Trophoblast cell (in vitro differentiated cells and primary cell): Measurements from ENCODE around the gene ZNF831.

Experiments used
- DNase-seq, 2 donors: peaks; one replicate each; pipeline ENCODE4 v3.0.0-alpha.2; 2016
- H2AFZ ChIP-seq: 2 replicates; pipeline ENCODE4 v1.6.1; 2013; ENCODE audit warnings: low read length, moderate library complexity, mild to moderate bottlenecking; ENCODE audit not compliant: insufficient read depth, poor library complexity
- H2AK5ac ChIP-seq: 2 replicates; pipeline ENCODE4 v1.6.1; 2013; ENCODE audit warnings: mild to moderate bottlenecking, low read length
- H2BK120ac ChIP-seq: 2 replicates; pipeline ENCODE4 v1.6.1; 2013; ENCODE audit warnings: low read length, mild to moderate bottlenecking, moderate library complexity; ENCODE audit not compliant: insufficient read depth, poor library complexity
- H2BK12ac ChIP-seq: 2 replicates; pipeline ENCODE4 v1.6.1; 2013; ENCODE audit warnings: mild to moderate bottlenecking, low read length, moderate library complexity
- H2BK5ac ChIP-seq: 2 replicates; pipeline ENCODE4 v1.6.1; 2013; ENCODE audit warnings: low read length, low read depth, moderate library complexity, mild to moderate bottlenecking; ENCODE audit not compliant: poor library complexity
- H3K14ac ChIP-seq: 2 replicates; pipeline ENCODE4 v1.6.1; 2013; ENCODE audit warnings: mild to moderate bottlenecking, low read length
- H3K18ac ChIP-seq: 2 replicates; pipeline ENCODE4 v1.6.1; 2013; ENCODE audit warnings: mild to moderate bottlenecking, low read length
- H3K23ac ChIP-seq: 2 replicates; pipeline ENCODE4 v1.6.1; 2013; ENCODE audit warnings: low read length
- H3K27ac ChIP-seq: 2 replicates; pipeline ENCODE4 v1.5.1; 2013; ENCODE audit warnings: low read depth, mild to moderate bottlenecking, inconsistent platforms, low read length, moderate library complexity
- H3K27me3 ChIP-seq: 2 replicates; pipeline ENCODE4 v1.6.1; 2013; ENCODE audit warnings: inconsistent platforms, mild to moderate bottlenecking, low read length, moderate library complexity; ENCODE audit not compliant: insufficient read depth
- H3K36me3 ChIP-seq, 2 experiments: 1 replicate in 1 of 2; 2 replicates in 1 of 2; pipeline ENCODE4 v1.6.1; 2013; ENCODE audit warnings: low read length in 2 of 2, mild to moderate bottlenecking in 2 of 2, moderate library complexity in 1 of 2; ENCODE audit not compliant: insufficient read depth in 2 of 2, control insufficient read depth in 1 of 2
- H3K4ac ChIP-seq: 2 replicates; pipeline ENCODE4 v1.6.1; 2013; ENCODE audit warnings: low read depth, mild to moderate bottlenecking, low read length, moderate library complexity
- H3K4me1 ChIP-seq, 2 experiments: 1 replicate in 1 of 2; 2 replicates in 1 of 2; pipeline ENCODE4 v1.6.1; 2013; ENCODE audit warnings: low read length in 2 of 2, mild to moderate bottlenecking in 2 of 2, moderate library complexity in 1 of 2; ENCODE audit not compliant: insufficient read depth in 2 of 2, control insufficient read depth in 1 of 2
- H3K4me2 ChIP-seq: 2 replicates; pipeline ENCODE4 v1.6.1; 2013; ENCODE audit warnings: inconsistent platforms, mild to moderate bottlenecking, low read length, moderate library complexity
- H3K4me3 ChIP-seq: 2 replicates; pipeline ENCODE4 v1.5.1; 2013; ENCODE audit warnings: mild to moderate bottlenecking, low read depth, low read length, inconsistent platforms
- H3K79me1 ChIP-seq: one replicate; pipeline ENCODE4 v1.6.1; 2013; ENCODE audit warnings: low read length
- H3K79me2 ChIP-seq: 2 replicates; pipeline ENCODE4 v1.6.1; 2013; ENCODE audit warnings: low read length, mild to moderate bottlenecking; ENCODE audit not compliant: control insufficient read depth, insufficient read depth, poor library complexity
- H3K9ac ChIP-seq: 2 replicates; pipeline ENCODE4 v1.6.1; 2013; ENCODE audit warnings: mild to moderate bottlenecking, low read length
- H3K9me3 ChIP-seq: 2 replicates; pipeline ENCODE4 v1.6.1; 2013; ENCODE audit warnings: low read depth, mild to moderate bottlenecking, control low read depth, inconsistent platforms, low read length; ENCODE audit not compliant: insufficient read depth
- H4K12ac ChIP-seq: 2 replicates; pipeline ENCODE4 v1.6.1; 2013; ENCODE audit warnings: low read depth, mild to moderate bottlenecking, low read length, moderate library complexity
- H4K8ac ChIP-seq: 2 replicates; pipeline ENCODE4 v1.6.1; 2013; ENCODE audit warnings: low read depth, mild to moderate bottlenecking, low read length, moderate library complexity
- H4K91ac ChIP-seq: one replicate; pipeline ENCODE4 v1.6.1; 2013; ENCODE audit warnings: low read depth, mild to moderate bottlenecking, low read length, moderate library complexity
- WGBS: extraction: QIAGEN DNeasy Blood & Tissue Kit; methylation state at CpG from one replicate; pipeline ENCODE4 v1.1.7; 2013; ENCODE audit warnings: missing lambda C conversion rate; ENCODE audit not compliant: insufficient read length, insufficient coverage; ENCODE audit errors: extremely low coverage; 5-methylcytosine and 5-hydroxymethylcytosine counted together

ZNF831 gene

DNA sequence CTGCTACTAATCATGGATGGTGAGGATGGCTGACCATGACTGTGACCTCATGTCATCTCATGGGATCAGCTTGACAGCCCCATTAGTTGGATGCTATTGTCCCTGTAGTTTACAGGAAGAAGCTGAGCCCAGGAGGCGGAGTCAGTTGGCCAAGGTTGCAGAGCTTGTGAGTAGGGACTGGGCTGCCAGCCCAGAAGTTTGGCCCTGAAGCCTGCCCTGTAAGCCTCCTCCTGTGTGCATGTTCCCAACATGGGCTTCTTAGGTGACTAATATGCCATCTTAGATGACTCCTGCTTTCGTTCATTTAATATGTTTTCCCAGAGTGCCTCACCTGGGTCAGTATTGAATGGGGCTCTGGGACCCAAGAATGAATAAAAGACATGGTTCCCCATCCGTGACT lies 143.6 kb downstream of the ZNF831 start:
- peaks cover 2% of the 10 kb centered on the region for H3K9me3 ChIP-seq
- H2BK5ac ChIP-seq = no peak overlapping the region
- H3K23ac ChIP-seq = no peak overlapping the region
- peaks cover 0 to 5% of the 10 kb centered on the region in 2 experiments for H3K4me1 ChIP-seq
- H3K14ac ChIP-seq = no peak overlapping the region
- H3K79me1 ChIP-seq = no peaks in the 10 kb centered on the region
- no peak overlapping the region for H3K9ac ChIP-seq
- no peak overlapping the region for H2BK12ac ChIP-seq
- H2AFZ ChIP-seq = no peak overlapping the region
- no peak overlapping the region for H4K12ac ChIP-seq
- H2BK120ac ChIP-seq = no peak overlapping the region
- H3K4me2 ChIP-seq = no peak overlapping the region
- H3K79me2 ChIP-seq = no peaks in the 10 kb centered on the region
- no peaks in the 10 kb centered on the region for H3K36me3 ChIP-seq
- no peak overlapping the region for H3K18ac ChIP-seq
- H4K8ac ChIP-seq = no peak overlapping the region
- H3K27me3 ChIP-seq = peaks cover 15% of the 10 kb centered on the region
- no peak for DNase-seq
- no peak overlapping the region for H2AK5ac ChIP-seq
- no peak overlapping the region for H3K4ac ChIP-seq
- H4K91ac ChIP-seq = no peak overlapping the region
- WGBS = no CpG with 5 or more reads among the region's 3 CpGs
- H3K4me3 ChIP-seq = no peak overlapping the region
- no peak overlapping the region for H3K27ac ChIP-seq
